ENCODE data around the gene TXNDC11. TPM values are rescaled to one million over a fixed set of nuclear protein-coding genes. Genes with fewer than 3 reads are reported as not detected.
A peak's percentile ranks its signal among the peaks of the same experiment; 100 is the strongest.

The TXNDC11 gene
- total and polyA plus RNA-seq, 9 of the 15 experiments (the other 6 are each of a cell fraction or from before 2014, with no cell fraction given), result 0.66 to 32.6 (median 26.2) TPM

DNA sequence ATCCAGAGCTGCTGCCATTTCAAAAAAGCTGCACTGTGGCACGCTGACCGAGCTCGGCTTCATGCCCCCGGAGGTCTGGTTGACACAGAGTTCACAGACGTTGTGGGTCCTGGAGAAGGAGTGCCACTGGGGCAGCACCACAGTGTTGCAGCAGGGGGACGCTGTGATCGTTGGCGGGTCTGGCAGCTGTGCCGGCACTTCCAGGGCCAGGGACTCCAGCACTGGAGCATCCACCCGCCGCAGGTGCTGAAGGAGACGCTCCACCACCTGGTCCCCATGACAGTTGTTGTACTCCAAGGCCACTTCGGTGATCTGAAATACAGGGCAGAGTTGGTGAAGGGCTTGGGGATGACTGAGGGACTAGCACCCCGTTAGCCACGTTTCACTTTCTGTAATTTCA, 50.9 kb downstream of the TXNDC11 start (continued):
- TF ChIP-seq, protein P1, sequence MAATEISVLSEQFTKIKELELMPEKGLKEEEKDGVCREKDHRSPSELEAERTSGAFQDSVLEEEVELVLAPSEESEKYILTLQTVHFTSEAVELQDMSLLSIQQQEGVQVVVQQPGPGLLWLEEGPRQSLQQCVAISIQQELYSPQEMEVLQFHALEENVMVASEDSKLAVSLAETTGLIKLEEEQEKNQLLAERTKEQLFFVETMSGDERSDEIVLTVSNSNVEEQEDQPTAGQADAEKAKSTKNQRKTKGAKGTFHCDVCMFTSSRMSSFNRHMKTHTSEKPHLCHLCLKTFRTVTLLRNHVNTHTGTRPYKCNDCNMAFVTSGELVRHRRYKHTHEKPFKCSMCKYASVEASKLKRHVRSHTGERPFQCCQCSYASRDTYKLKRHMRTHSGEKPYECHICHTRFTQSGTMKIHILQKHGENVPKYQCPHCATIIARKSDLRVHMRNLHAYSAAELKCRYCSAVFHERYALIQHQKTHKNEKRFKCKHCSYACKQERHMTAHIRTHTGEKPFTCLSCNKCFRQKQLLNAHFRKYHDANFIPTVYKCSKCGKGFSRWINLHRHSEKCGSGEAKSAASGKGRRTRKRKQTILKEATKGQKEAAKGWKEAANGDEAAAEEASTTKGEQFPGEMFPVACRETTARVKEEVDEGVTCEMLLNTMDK (IDR thresholded peaks at IDR 0.05; ENCODE audit: borderline replicate concordance, insufficient read depth, low read depth, low read length, poor library complexity, severe bottlenecking), result no peak
- TF ChIP-seq MAFK (IDR thresholded peaks at IDR 0.05; ENCODE audit: low read length) (no peak), GABPB2 (CRISPR knock-in tag; conservative IDR thresholded peaks at IDR 0.05) (no peak), ZBTB26 (CRISPR knock-in tag; IDR thresholded peaks at IDR 0.05) (no peak)
- TF ChIP-seq, protein P2, sequence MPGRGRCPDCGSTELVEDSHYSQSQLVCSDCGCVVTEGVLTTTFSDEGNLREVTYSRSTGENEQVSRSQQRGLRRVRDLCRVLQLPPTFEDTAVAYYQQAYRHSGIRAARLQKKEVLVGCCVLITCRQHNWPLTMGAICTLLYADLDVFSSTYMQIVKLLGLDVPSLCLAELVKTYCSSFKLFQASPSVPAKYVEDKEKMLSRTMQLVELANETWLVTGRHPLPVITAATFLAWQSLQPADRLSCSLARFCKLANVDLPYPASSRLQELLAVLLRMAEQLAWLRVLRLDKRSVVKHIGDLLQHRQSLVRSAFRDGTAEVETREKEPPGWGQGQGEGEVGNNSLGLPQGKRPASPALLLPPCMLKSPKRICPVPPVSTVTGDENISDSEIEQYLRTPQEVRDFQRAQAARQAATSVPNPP (IDR thresholded peaks at IDR 0.05; ENCODE audit: borderline replicate concordance, insufficient read depth, insufficient read length), result no peak

- CTCF ChIA-PET (ENCODE audit: low intra/inter-chr PET ratio), result no interaction called here
- Histone ChIP-seq H3K9ac (ENCODE audit: insufficient read depth in 1 of 2, low read depth in 2 of 2, low read length in 2 of 2) (no peak overlapping the region), H3K79me2 (ENCODE audit: control insufficient read depth, insufficient read depth, low read length) (no peaks in the 10 kb centered on the region; the same call in 2 of the 3 replicates), H3K36me3 (ENCODE audit: control insufficient read depth, insufficient read depth, low read length) (peaks cover 83% of the 10 kb centered on the region), H3K9me3 (replicated peaks; ENCODE audit: control insufficient read depth, insufficient read depth, low read depth, low read length) (no peaks in the 10 kb centered on the region), H3K4me1 (replicated peaks in 1 of 2; ENCODE audit: control insufficient read depth in 2 of 2, insufficient read depth in 2 of 2, low read length in 2 of 2) (no peaks in the 10 kb centered on the region), H3K4me2 (ENCODE audit: insufficient read depth, low read length) (no peak overlapping the region), H2AFZ (ENCODE audit: low read depth, low read length) (no peak overlapping the region), H3K4me3 (no peak overlapping the region), H3K9me1 (ENCODE audit: control insufficient read depth, insufficient read depth, low read length) (no peaks in the 10 kb centered on the region), H4K20me1 (replicated peaks; ENCODE audit: control insufficient read depth, insufficient read depth, low read length) (no peaks in the 10 kb centered on the region), H3K27ac (ENCODE audit: extremely low read depth, low read depth, low read length) (no peak overlapping the region), H3K27me3 (ENCODE audit: control insufficient read depth in 2 of 2, insufficient read depth in 2 of 2, low read length in 2 of 2) (no peaks in the 10 kb centered on the region)
- 96% methylated on average over 5 of the region's 5 CpGs for WGBS (ENCODE audit: insufficient coverage, low coverage, missing lambda C conversion rate)
- ATAC-seq, result no peak
- FAIRE-seq, result no peak
- intact Hi-C loops (cut with micrococcal nuclease) (no loop called here), in situ Hi-C loops (cut with MboI) (no loop called here)
- TF ChIP-seq FOXA1 (IDR thresholded peaks at IDR 0.05; ENCODE audit: borderline replicate concordance), result no peak
- TF ChIP-seq ZNF347 (CRISPR knock-in tag; IDR thresholded peaks at IDR 0.05; ENCODE audit: low read depth), result no peak
- TF ChIP-seq POLR2AphosphoS5 (IDR thresholded peaks at IDR 0.05; ENCODE audit: control insufficient read depth, insufficient read depth, low read depth, low read length), result peak; percentile 10; the same call in 1 of the 2 replicates
- no peak for TF ChIP-seq SMAD3 (CRISPR knock-in tag; conservative IDR thresholded peaks at IDR 0.05)
- no peak for TF ChIP-seq RBM17 (IDR thresholded peaks at IDR 0.05; ENCODE audit: borderline replicate concordance, low read depth, low read length)
- TF ChIP-seq, protein P3, sequence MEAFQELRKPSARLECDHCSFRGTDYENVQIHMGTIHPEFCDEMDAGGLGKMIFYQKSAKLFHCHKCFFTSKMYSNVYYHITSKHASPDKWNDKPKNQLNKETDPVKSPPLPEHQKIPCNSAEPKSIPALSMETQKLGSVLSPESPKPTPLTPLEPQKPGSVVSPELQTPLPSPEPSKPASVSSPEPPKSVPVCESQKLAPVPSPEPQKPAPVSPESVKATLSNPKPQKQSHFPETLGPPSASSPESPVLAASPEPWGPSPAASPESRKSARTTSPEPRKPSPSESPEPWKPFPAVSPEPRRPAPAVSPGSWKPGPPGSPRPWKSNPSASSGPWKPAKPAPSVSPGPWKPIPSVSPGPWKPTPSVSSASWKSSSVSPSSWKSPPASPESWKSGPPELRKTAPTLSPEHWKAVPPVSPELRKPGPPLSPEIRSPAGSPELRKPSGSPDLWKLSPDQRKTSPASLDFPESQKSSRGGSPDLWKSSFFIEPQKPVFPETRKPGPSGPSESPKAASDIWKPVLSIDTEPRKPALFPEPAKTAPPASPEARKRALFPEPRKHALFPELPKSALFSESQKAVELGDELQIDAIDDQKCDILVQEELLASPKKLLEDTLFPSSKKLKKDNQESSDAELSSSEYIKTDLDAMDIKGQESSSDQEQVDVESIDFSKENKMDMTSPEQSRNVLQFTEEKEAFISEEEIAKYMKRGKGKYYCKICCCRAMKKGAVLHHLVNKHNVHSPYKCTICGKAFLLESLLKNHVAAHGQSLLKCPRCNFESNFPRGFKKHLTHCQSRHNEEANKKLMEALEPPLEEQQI (IDR thresholded peaks at IDR 0.05), result no peak
- POLR2A ChIA-PET, result interaction anchor here (1.1 to 2.0 kb wide), 6 partner anchors 8 to 156 kb away, joined by 4 to 7 read pairs (median 4); no protein-coding TSS in a partner anchor
- DNase-seq (ENCODE audit: extremely low read depth in 1 of 4, low spot score in 3 of 4), result no peak
- BruUV-seq (replicated peaks), result no TSS peak
Measured at GRCh38 chr16:11691235-11691634, 51.4 kb downstream of the TXNDC11 start.
